Measurements from ENCODE around the gene OR4N5.

- TF ChIP-seq POLR2A (IDR thresholded peaks at IDR 0.05), result no peak
- TF ChIP-seq EP300 (IDR thresholded peaks at IDR 0.05), result no peak
- no peak for TF ChIP-seq CTCF (IDR thresholded peaks at IDR 0.05)
These were observed 40.6 kb downstream of the OR4N5 start for GRCh38 chr14:20179218-20179617.

Data from gastroesophageal sphincter (tissue), 3 donors.